H1 (cell line): ENCODE results near the gene COL5A1. TPM values are rescaled to one million over a fixed set of nuclear protein-coding genes. Genes with fewer than 3 reads are reported as not detected.

Source experiments
- CTCF ChIA-PET: fragments of 300-600 bp; sonication (Branson Sonifier 250); formaldehyde crosslinking; loops from one replicate; lab custom pipeline; 2021; ENCODE audit not compliant: partially characterized antibody; lab: Charles Lee
- POLR2A ChIA-PET: fragments of 300-600 bp; sonication (Branson Sonifier 250); formaldehyde crosslinking; loops from one replicate; lab custom pipeline; 2021; ENCODE audit warnings: inconsistent platforms; ENCODE audit not compliant: partially characterized antibody; lab: Charles Lee
- DNase-seq, 2 experiments: peaks; one replicate each; pipeline versions ENCODE4 v3.0.0 to v3.0.0-alpha.2; 2010 to 2022; ENCODE audit warnings: low spot score in 2 of 2, low read depth in 1 of 2, mixed read lengths in 1 of 2
- FAIRE-seq: peaks from 2 replicates; lab custom pipeline; 2011; peaks lifted over from hg19 to GRCh38; lab: Jason Lieb, UNC
- H2AFZ ChIP-seq: 2 replicates; pipeline ENCODE4 v1.8.1; 2012; ENCODE audit warnings: low read length, inconsistent platforms
- H2AK5ac ChIP-seq: 2 replicates; pipeline ENCODE4 v1.6.1; 2013; ENCODE audit warnings: low read depth, low read length
- H2BK120ac ChIP-seq: replicated peaks from 2 replicates; pipeline ENCODE3; 2013; ENCODE audit warnings: low read depth, low read length, inconsistent platforms
- H2BK12ac ChIP-seq: 2 replicates; pipeline ENCODE4 v1.6.1; 2013; ENCODE audit warnings: low read depth, low read length
- H2BK15ac ChIP-seq: 2 replicates; pipeline ENCODE4 v1.6.1; 2013; ENCODE audit warnings: low read length
- H2BK20ac ChIP-seq: 2 replicates; pipeline ENCODE4 v1.6.1; 2013; ENCODE audit warnings: low read length
- H2BK5ac ChIP-seq: 2 replicates; pipeline ENCODE4 v1.6.1; 2013; ENCODE audit warnings: low read depth, low read length
- H3K14ac ChIP-seq: 2 replicates; pipeline ENCODE4 v1.6.1; 2013; ENCODE audit warnings: inconsistent platforms; ENCODE audit not compliant: insufficient read length
- H3K18ac ChIP-seq: 2 replicates; pipeline ENCODE4 v1.6.1; 2013; ENCODE audit warnings: low read length; ENCODE audit errors: extremely low read depth
- H3K23ac ChIP-seq: 2 replicates; pipeline ENCODE4 v1.6.1; 2013; ENCODE audit warnings: inconsistent platforms; ENCODE audit not compliant: insufficient read length
- H3K23me2 ChIP-seq: 2 replicates; pipeline ENCODE4 v1.6.1; 2013; ENCODE audit warnings: low read depth, low read length
- H3K27ac ChIP-seq: 2 replicates; pipeline ENCODE4 v1.6.1; 2011; ENCODE audit warnings: low read depth, low read length, inconsistent platforms
- H3K27me3 ChIP-seq, 4 experiments: replicated peaks in 1 of 4; 1 replicate in 1 of 4; 2 replicates in 3 of 4; pipeline versions ENCODE4 v1.6.1 to v1.8.1; 2011 to 2013; ENCODE audit warnings: low read length in 3 of 4, mild to moderate bottlenecking in 3 of 4, inconsistent platforms in 2 of 4, mixed read lengths in 2 of 4, moderate library complexity in 1 of 4; ENCODE audit not compliant: control insufficient read depth in 3 of 4, insufficient read depth in 3 of 4; ENCODE audit errors: extremely low read depth in 1 of 4
- H3K36me3 ChIP-seq, 4 experiments: 2 replicates each; pipeline versions ENCODE4 v1.6.1 to v1.8.1; 2011 to 2013; ENCODE audit warnings: mild to moderate bottlenecking in 4 of 4, low read length in 3 of 4, moderate library complexity in 2 of 4, control low read depth in 1 of 4, inconsistent platforms in 1 of 4; ENCODE audit not compliant: insufficient read depth in 4 of 4, control insufficient read depth in 2 of 4
- H3K4ac ChIP-seq: replicated peaks from 2 replicates; pipeline ENCODE3; 2013; ENCODE audit warnings: low read length, low read depth, mixed read lengths, inconsistent platforms; ENCODE audit not compliant: insufficient read length
- H3K4me1 ChIP-seq, 4 experiments: replicated peaks in 1 of 4; 1 replicate in 1 of 4; 2 replicates in 3 of 4; pipeline versions ENCODE4 v1.6.1 to v1.8.1; 2011 to 2013; ENCODE audit warnings: low read length in 3 of 4, inconsistent platforms in 2 of 4, mixed read lengths in 1 of 4; ENCODE audit not compliant: insufficient read depth in 4 of 4, control insufficient read depth in 3 of 4
- H3K4me2 ChIP-seq, 2 experiments: 2 replicates each; pipeline versions ENCODE4 v1.6.1 to v1.8.1; 2011 to 2013; ENCODE audit warnings: low read depth in 2 of 2, low read length in 2 of 2, control low read depth in 1 of 2, inconsistent platforms in 1 of 2, mild to moderate bottlenecking in 1 of 2; ENCODE audit not compliant: insufficient read depth in 1 of 2
- H3K4me3 ChIP-seq, 4 experiments: fragments of 200-600, 300-600 bp in 1 of 4; sonication (generic), shearing (Covaris generic), sonication (Bioruptor Twin) in 1 of 4; 2 replicates each; pipeline versions ENCODE4 v1.5.1 to v1.8.1; 2011 to 2016; ENCODE audit warnings: low read length in 4 of 4, low read depth in 3 of 4, control low read depth in 2 of 4, inconsistent platforms in 2 of 4, mild to moderate bottlenecking in 2 of 4, mixed read lengths in 1 of 4, moderate library complexity in 1 of 4; ENCODE audit not compliant: insufficient read depth in 2 of 4; ENCODE audit errors: extremely low read depth in 1 of 4
- H3K56ac ChIP-seq: replicated peaks from 2 replicates; pipeline ENCODE3; 2013; ENCODE audit warnings: low read depth, mild to moderate bottlenecking, mixed read lengths, low read length, inconsistent platforms; ENCODE audit not compliant: insufficient read length
- H3K79me1 ChIP-seq: 2 replicates; pipeline ENCODE4 v1.6.1; 2013; ENCODE audit warnings: low read depth, low read length, control low read depth
- H3K79me2 ChIP-seq, 2 experiments: 2 replicates each; pipeline versions ENCODE4 v1.6.1 to v1.8.1; 2012 to 2013; ENCODE audit warnings: low read length in 2 of 2, mild to moderate bottlenecking in 2 of 2, inconsistent platforms in 1 of 2; ENCODE audit not compliant: insufficient read depth in 2 of 2, control insufficient read depth in 1 of 2
- H3K9ac ChIP-seq, 4 experiments: replicated peaks in 1 of 4; 1 replicate in 1 of 4; 2 replicates in 3 of 4; pipeline versions ENCODE4 v1.6.1 to v1.8.1; 2011 to 2013; ENCODE audit warnings: low read depth in 3 of 4, low read length in 3 of 4, control low read depth in 2 of 4, mild to moderate bottlenecking in 2 of 4, moderate library complexity in 2 of 4, inconsistent platforms in 1 of 4; ENCODE audit errors: extremely low read depth in 1 of 4
- H3K9me3 ChIP-seq, 2 experiments: 2 replicates each; pipeline versions ENCODE4 v1.6.1 to v1.8.1; 2012 to 2013; ENCODE audit warnings: mild to moderate bottlenecking in 2 of 2, moderate library complexity in 2 of 2, control low read depth in 1 of 2, inconsistent platforms in 1 of 2, low read depth in 1 of 2, low read length in 1 of 2, mixed read lengths in 1 of 2; ENCODE audit not compliant: insufficient read depth in 2 of 2
- H4K20me1 ChIP-seq, 2 experiments: replicated peaks in 1 of 2; 2 replicates each; pipeline versions ENCODE3 to v1.8.1; 2011 to 2013; ENCODE audit warnings: inconsistent platforms in 2 of 2, low read length in 2 of 2, mild to moderate bottlenecking in 1 of 2; ENCODE audit not compliant: insufficient read depth in 2 of 2, control insufficient read depth in 1 of 2
- H4K5ac ChIP-seq: 2 replicates; pipeline ENCODE4 v1.6.1; 2013; ENCODE audit warnings: low read length, low read depth, mixed read lengths, inconsistent platforms; ENCODE audit not compliant: insufficient read length
- H4K8ac ChIP-seq: 2 replicates; pipeline ENCODE4 v1.8.0; 2013; ENCODE audit warnings: mild to moderate bottlenecking, moderate library complexity, low read length, inconsistent platforms; ENCODE audit not compliant: insufficient read depth; ENCODE audit errors: extremely low read depth
- H4K91ac ChIP-seq: replicated peaks from 2 replicates; pipeline ENCODE3; 2013; ENCODE audit warnings: low read length, mixed read lengths, inconsistent platforms; ENCODE audit not compliant: insufficient read length
- CHD1 ChIP-seq: IDR thresholded peaks from 2 replicates; pipeline ENCODE4 v1.6.1; 2012; ENCODE audit warnings: low read depth, low read length, improper control_type of control experiment
- CHD2 ChIP-seq: IDR thresholded peaks from 2 replicates; pipeline ENCODE4 v1.6.1; 2012; ENCODE audit warnings: low read length, improper control_type of control experiment
- CTCF ChIP-seq, 3 experiments: IDR thresholded peaks; 1 replicate in 2 of 3; 2 replicates in 1 of 3; pipeline versions ENCODE4 v1.5.1 to v1.6.1; 2011; ENCODE audit warnings: low read length in 3 of 3, mild to moderate bottlenecking in 3 of 3, inconsistent platforms in 2 of 3, low read depth in 1 of 3, moderate library complexity in 1 of 3; ENCODE audit not compliant: insufficient read depth in 1 of 3; ENCODE audit errors: control extremely low read depth in 1 of 3
- EGR1 ChIP-seq: IDR thresholded peaks from 2 replicates; pipeline ENCODE4 v1.6.1; 2011; ENCODE audit warnings: low read depth, low read length, borderline replicate concordance
- HDAC6 ChIP-seq: IDR thresholded peaks from one replicate; pipeline ENCODE4 v1.7.1; 2012; ENCODE audit warnings: low read depth, mild to moderate bottlenecking, inconsistent platforms, low read length, moderate library complexity
- KDM1A ChIP-seq: fragments of 200-600, 300-600 bp; sonication (generic); IDR thresholded peaks from 2 replicates; pipeline ENCODE4 v1.7.1; 2016; ENCODE audit warnings: mild to moderate bottlenecking, low read length, borderline replicate concordance
- POLR2A ChIP-seq, 2 experiments: IDR thresholded peaks; 1 replicate in 1 of 2; 2 replicates in 1 of 2; pipeline ENCODE4 v1.6.1; 2011; ENCODE audit warnings: low read depth in 2 of 2, low read length in 2 of 2, mild to moderate bottlenecking in 2 of 2; ENCODE audit errors: control extremely low read depth in 1 of 2
- POLR2AphosphoS5 ChIP-seq: IDR thresholded peaks from 2 replicates; pipeline ENCODE4 v1.6.1; 2011; ENCODE audit warnings: low read depth, low read length
- POU5F1 ChIP-seq: IDR thresholded peaks from 2 replicates; pipeline ENCODE4 v1.6.1; 2011; ENCODE audit warnings: low read depth, mild to moderate bottlenecking, low read length, moderate library complexity
- RXRA ChIP-seq: IDR thresholded peaks from 2 replicates; pipeline ENCODE4 v1.6.1; 2011; ENCODE audit warnings: low read depth, mild to moderate bottlenecking, low read length, moderate library complexity; ENCODE audit not compliant: insufficient read depth
- ZNF274 ChIP-seq: IDR thresholded peaks from 2 replicates; pipeline ENCODE4 v1.7.0; 2012; ENCODE audit warnings: low read length, borderline replicate concordance; ENCODE audit errors: extremely low read depth
- WGBS, 2 experiments: shearing (Covaris generic) in 1 of 2; methylation state at CpG; one replicate each; pipeline versions ENCODE4 v1.1.6 to v1.1.7; 2013 to 2015; ENCODE audit warnings: low lambda C conversion rate in 2 of 2, mixed read lengths in 2 of 2, inconsistent platforms in 1 of 2, low coverage in 1 of 2, missing lambda C conversion rate in 1 of 2; ENCODE audit not compliant: insufficient replicate concordance in 2 of 2, insufficient coverage in 1 of 2, insufficient read length in 1 of 2; ENCODE audit errors: extremely low coverage in 1 of 2, missing lambda C conversion rate in 1 of 2; 5-methylcytosine and 5-hydroxymethylcytosine counted together
- polyA plus RNA-seq, 7 experiments: library from polyadenylated mRNA; depleted of rRNA in 3 of 7; stranded (reverse) in 5 of 7; unstranded in 2 of 7; fragments of >200 nt in 5 of 7; fragments of 200-250 nt in 2 of 7; gene quantifications; 1 replicate in 5 of 7; 2 replicates in 1 of 7; 4 replicates in 1 of 7; pipeline versions ENCODE4 v1.2.1 to v1.2.3, GENCODE V29; 2011 to 2013; ENCODE audit warnings: missing spikeins in 2 of 7, mixed read lengths in 2 of 7
- total RNA-seq: library from RNA; stranded (reverse); fragmentation: NEBNext Ultra II Directional; extraction: Animal tissue kit (Norgen Biotek cat#: 25700); gene quantifications from 2 replicates; pipeline ENCODE4 v1.2.1, GENCODE V29; 2021

COL5A1 gene
- total and polyA plus RNA-seq, 2 of the 8 experiments (the other 6 are each of a cell fraction or from before 2014, with no cell fraction given), result 3.8 to 12.0 TPM

GRCh38 chr9:134661791-134662142 lies 20.2 kb downstream of the COL5A1 start:
- Histone ChIP-seq H4K8ac (no peak overlapping the region), H3K23me2 (no peaks in the 10 kb centered on the region), H4K91ac (no peak overlapping the region), H4K5ac (no peak overlapping the region), H3K56ac (no peak overlapping the region), H3K27me3 (no peaks in the 10 kb centered on the region), H3K18ac (no peak overlapping the region), H3K79me1 (no peaks in the 10 kb centered on the region), H3K9me3 (peaks cover 11 to 13% of the 10 kb centered on the region in 2 experiments), H3K36me3 (no peaks in the 10 kb centered on the region), H2BK20ac (no peak overlapping the region), H3K4me2 (no peak overlapping the region), H2AFZ (no peak overlapping the region), H3K4me3 (no peak overlapping the region), H2AK5ac (no peak overlapping the region), H3K14ac (no peak overlapping the region), H3K9ac (no peak overlapping the region), H3K23ac (no peak overlapping the region), H2BK5ac (no peak overlapping the region), H3K27ac (no peak overlapping the region), H4K20me1 (no peaks in the 10 kb centered on the region), H3K4ac (no peak overlapping the region), H3K79me2 (no peaks in the 10 kb centered on the region), H2BK15ac (no peak overlapping the region), H3K4me1 (peaks cover 0 to 10% (median 7%) of the 10 kb centered on the region in 4 experiments; a peak in 5 of 7 replicates), H2BK120ac (no peak overlapping the region), H2BK12ac (no peak overlapping the region)
- ChIA-PET CTCF (interaction anchor here (0.6 to 3.8 kb wide), 12 partner anchors 9 to 493 kb away, joined by 3 to 31 read pairs (median 4); no protein-coding TSS in a partner anchor), POLR2A (no interaction called here)
- no peak for DNase-seq
- FAIRE-seq, result no peak
- 89% methylated on average over 11 of the region's 11 CpGs; no CpG with 5 or more reads in 1 of the 2 experiments for WGBS, 2 experiments
- TF ChIP-seq HDAC6 (no peak), EGR1 (no peak), KDM1A (no peak), CTCF (IDR thresholded peaks at IDR 0.05; ENCODE audit: control extremely low read depth in 1 of 3, insufficient read depth in 1 of 3, low read depth in 1 of 3, low read length in 3 of 3) (no peak), CHD2 (no peak), ZNF274 (no peak), POLR2A (IDR thresholded peaks at IDR 0.05; ENCODE audit: control extremely low read depth in 1 of 2, low read depth in 2 of 2, low read length in 2 of 2) (no peak), POLR2AphosphoS5 (no peak), CHD1 (no peak), RXRA (no peak), POU5F1 (no peak)
